Loucy (cell line): Measurements from ENCODE around the gene DAD1.

ENCODE experiments used
- H2AFZ ChIP-seq: fragments of 200-600 bp; sonication (generic); 2 replicates; pipeline ENCODE4 v1.6.0; 2016; ENCODE audit warnings: antibody characterized with exemption, mild to moderate bottlenecking, low read length, moderate library complexity
- H3F3A ChIP-seq: fragments of 200-600 bp; 2 replicates; pipeline ENCODE4 v1.6.0; 2016; ENCODE audit warnings: antibody characterized with exemption, low read depth, mild to moderate bottlenecking
- H3K27me3 ChIP-seq: fragments of 200-600 bp; sonication (generic); 2 replicates; pipeline ENCODE4 v1.6.1; 2014; ENCODE audit warnings: low read length, mild to moderate bottlenecking; ENCODE audit not compliant: insufficient read depth, poor library complexity, severe bottlenecking
- H3K36me3 ChIP-seq: fragments of 200-600 bp; sonication (generic); 2 replicates; pipeline ENCODE4 v1.6.1; 2016; ENCODE audit warnings: low read length; ENCODE audit not compliant: insufficient read depth
- H3K4me1 ChIP-seq: fragments of 200-600 bp; sonication (generic); 2 replicates; pipeline ENCODE4 v1.5.1; 2014; ENCODE audit warnings: low read length, mild to moderate bottlenecking; ENCODE audit not compliant: insufficient read depth, poor library complexity, severe bottlenecking
- H3K4me2 ChIP-seq: fragments of 200-600 bp; sonication (generic); 2 replicates; pipeline ENCODE4 v1.6.0; 2014; ENCODE audit warnings: antibody characterized with exemption, low read length, low read depth, mild to moderate bottlenecking; ENCODE audit not compliant: poor library complexity, severe bottlenecking
- H3K4me3 ChIP-seq: fragments of 200-600 bp; sonication (generic); 2 replicates; pipeline ENCODE4 v1.5.1; 2014; ENCODE audit warnings: low read length, mild to moderate bottlenecking, mixed read lengths; ENCODE audit not compliant: poor library complexity, severe bottlenecking
- H3K79me2 ChIP-seq: fragments of 200-600 bp; sonication (generic); 2 replicates; pipeline ENCODE4 v1.6.1; 2014; ENCODE audit warnings: low read length; ENCODE audit not compliant: insufficient read depth
- H3K9ac ChIP-seq: fragments of 200-600 bp; sonication (generic); 2 replicates; pipeline ENCODE4 v1.6.0; 2014; ENCODE audit warnings: mild to moderate bottlenecking, low read depth, low read length, moderate library complexity; ENCODE audit not compliant: poor library complexity, severe bottlenecking
- H3K9me2 ChIP-seq: fragments of 200-600 bp; sonication (generic); replicated peaks from 2 replicates; pipeline ENCODE4 v1.6.1; 2016; ENCODE audit warnings: low read depth, low read length, mixed read lengths
- H3K9me3 ChIP-seq: fragments of 200-600 bp; sonication (generic); 2 replicates; pipeline ENCODE4 v1.6.1; 2014; ENCODE audit warnings: mild to moderate bottlenecking, antibody characterized with exemption, low read length, low read depth; ENCODE audit not compliant: insufficient read depth
- H4K20me1 ChIP-seq: fragments of 200-600 bp; sonication (generic); 2 replicates; pipeline ENCODE4 v1.6.0; 2014; ENCODE audit warnings: antibody characterized with exemption, low read length, mild to moderate bottlenecking; ENCODE audit not compliant: insufficient read depth, poor library complexity, severe bottlenecking
- CTCF ChIP-seq: fragments of 200-600 bp; sonication (generic); conservative IDR thresholded peaks from 2 replicates; pipeline ENCODE4 v1.5.1; 2014; ENCODE audit warnings: mild to moderate bottlenecking, antibody characterized with exemption, low read length
- EZH2phosphoT487 ChIP-seq: fragments of 200-600 bp; IDR thresholded peaks from 2 replicates; pipeline ENCODE4 v1.6.1; 2018; ENCODE audit warnings: antibody characterized with exemption, mild to moderate bottlenecking, moderate library complexity, borderline replicate concordance

Gene DAD1

DNA sequence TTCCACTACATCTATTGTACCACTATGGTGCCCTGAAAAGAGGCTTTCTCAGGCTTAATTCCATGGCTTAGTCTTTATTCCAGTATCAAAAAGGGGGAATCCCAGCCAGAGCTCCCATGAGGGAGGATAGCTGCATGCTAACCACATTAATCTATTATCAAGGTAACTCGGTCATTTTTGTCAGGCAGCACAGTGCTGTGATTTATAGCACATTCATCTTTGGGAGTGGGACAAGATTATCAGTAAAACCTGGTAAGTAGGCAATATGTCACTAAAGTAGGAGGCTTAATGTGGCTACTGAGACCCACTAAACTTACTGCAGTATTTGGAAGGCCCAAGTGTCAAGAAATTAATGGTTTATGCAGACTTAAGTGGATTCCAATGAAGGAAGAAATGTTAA lies 58.9 kb downstream of the DAD1 start:
- Histone ChIP-seq H3K9ac (no peak overlapping the region), H3K79me2 (peaks cover 94% of the 10 kb centered on the region), H3F3A (no peaks in the 10 kb centered on the region), H2AFZ (no peak overlapping the region), H3K9me2 (no peaks in the 10 kb centered on the region), H4K20me1 (peaks cover 27% of the 10 kb centered on the region), H3K4me3 (no peak overlapping the region), H3K4me1 (peaks cover 45% of the 10 kb centered on the region), H3K36me3 (peaks cover 66% of the 10 kb centered on the region; the same call in 1 of the 2 replicates), H3K27me3 (no peaks in the 10 kb centered on the region), H3K4me2 (no peak overlapping the region), H3K9me3 (no peaks in the 10 kb centered on the region)
- TF ChIP-seq CTCF (no peak), EZH2phosphoT487 (no peak)

GRCh38 chr14:22526744-22527143 lies 62.3 kb downstream of the DAD1 start:
- Histone ChIP-seq H3K9me2 (no peaks in the 10 kb centered on the region), H3K9ac (no peak overlapping the region), H2AFZ (no peak overlapping the region), H3K4me3 (no peak overlapping the region), H4K20me1 (peaks cover 35% of the 10 kb centered on the region), H3K4me2 (no peak overlapping the region), H3K79me2 (peaks cover 96% of the 10 kb centered on the region), H3F3A (no peaks in the 10 kb centered on the region), H3K36me3 (peaks cover 66% of the 10 kb centered on the region; the same call in 1 of the 2 replicates), H3K4me1 (peaks cover 54% of the 10 kb centered on the region), H3K9me3 (no peaks in the 10 kb centered on the region), H3K27me3 (no peaks in the 10 kb centered on the region)
- no peak for TF ChIP-seq CTCF
- no peak for TF ChIP-seq EZH2phosphoT487

DNA sequence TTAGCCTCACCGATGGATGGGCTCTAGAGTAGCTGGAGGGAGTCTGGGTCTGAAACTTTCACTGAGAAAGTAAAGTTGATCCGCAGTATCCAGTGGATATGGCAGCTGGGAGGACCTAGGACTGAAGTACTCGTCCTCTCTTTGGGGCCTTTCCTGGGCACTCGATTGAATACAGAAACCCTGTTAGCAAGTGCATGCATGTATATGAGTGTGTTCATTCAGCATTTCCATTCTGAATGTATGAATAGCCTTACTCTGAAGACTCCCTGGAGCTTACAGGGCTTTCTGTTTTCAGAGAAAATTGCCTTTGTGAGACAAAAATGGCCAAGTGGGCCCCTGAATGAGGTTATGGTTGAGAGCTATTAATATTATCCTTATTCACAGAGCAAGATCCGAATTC lies 62.8 kb downstream of the DAD1 start:
- Histone ChIP-seq H3K9ac (peak overlapping the region; percentile 18), H3K4me3 (no peak overlapping the region), H3K4me2 (no peak overlapping the region), H3K27me3 (no peaks in the 10 kb centered on the region), H3K4me1 (peaks cover 54% of the 10 kb centered on the region), H4K20me1 (peaks cover 39% of the 10 kb centered on the region), H3K36me3 (peaks cover 62% of the 10 kb centered on the region; the same call in 1 of the 2 replicates), H3F3A (0 out of 2 replicates have a peak, but pooled peaks cover 1% of the 10 kb centered on the region), H3K9me3 (no peaks in the 10 kb centered on the region), H2AFZ (no peak overlapping the region), H3K9me2 (no peaks in the 10 kb centered on the region), H3K79me2 (peaks cover 96% of the 10 kb centered on the region)
- TF ChIP-seq EZH2phosphoT487 (no peak), CTCF (no peak)
